Posterior cingulate gyrus (tissue), 11 donors: ENCODE data around the gene ALPG.
"Not testable (repeated sequence)": the region's sequence is repeated elsewhere in the genome, so short reads cannot be mapped to it uniquely, and the experiment has no call there.

ENCODE experiments used
- DNase-seq, 10 donors: peaks; one replicate each; pipeline versions ENCODE4 v3.0.0 to v3.0.0-alpha.2; 2020 to 2021; ENCODE audit warnings: mixed read lengths in 3 of 10
- intact Hi-C: fragments of 100-400 bp; cut with DNase I; formaldehyde crosslinking; loops from one replicate; pipeline ENCODE4 v1.15.1; 2023

Gene ALPG

GRCh38 chr2:232435805-232436204 is 29.2 kb downstream of the ALPG start:
- DNase-seq = peak in 2 of 10 donors; percentile 27 to 55
- intact Hi-C loops = loop anchor here (5.0 kb wide), 1 partner anchor 94 kb away; no protein-coding TSS in a partner anchor

- intact Hi-C loops = loop anchor here (5.0 kb wide), 1 partner anchor 94 kb away; no protein-coding TSS in a partner anchor
- DNase-seq = peak in 3 of 10 donors; percentile 50 to 59 (median 53)
These were observed 29.9 kb downstream of the ALPG start for GRCh38 chr2:232436381-232437194.

- peak in 3 of 10 donors; percentile 29 to 62 (median 51) for DNase-seq
- intact Hi-C loops = loop anchor here (5.0 kb wide), 1 partner anchor 95 kb away; no protein-coding TSS in a partner anchor
These were observed 30.5 kb downstream of the ALPG start for GRCh38 chr2:232437195-232437571.

GRCh38 chr2:232438091-232438490 is 31.4 kb downstream of the ALPG start:
- intact Hi-C loops = loop anchor here (5.0 kb wide), 1 partner anchor 96 kb away; no protein-coding TSS in a partner anchor
- DNase-seq = peak in 1 of 10 donors; percentile 65

- intact Hi-C loops = loop anchor here (5.0 kb wide), 1 partner anchor 97 kb away; no protein-coding TSS in a partner anchor
- peak in 5 of 10 donors; percentile 30 to 84 (median 77) for DNase-seq
These were observed 32.5 kb downstream of the ALPG start for GRCh38 chr2:232438951-232439757.

GRCh38 chr2:232439758-232440135 is 33.1 kb downstream of the ALPG start:
- peak in 3 of 10 donors; percentile 9 to 52 (median 41) for DNase-seq
- intact Hi-C loops = loop anchor here (1.0 to 5.0 kb wide), 3 partner anchors 97 to 533 kb away; partner anchors contain the start of gene NPPC

GRCh38 chr2:232440220-232441018 is 33.8 kb downstream of the ALPG start:
- peak; percentile 76 to 98 (median 89) for DNase-seq
- intact Hi-C loops = loop anchor here (1.0 to 5.0 kb wide), 2 partner anchors 513 to 534 kb away; partner anchors contain the start of gene NPPC

GRCh38 chr2:232441147-232441651 is 34.6 kb downstream of the ALPG start:
- peak in 3 of 10 donors; percentile 50 to 57 (median 51) for DNase-seq
- intact Hi-C loops = loop anchor here (5.0 kb wide), 1 partner anchor 514 kb away; the partner anchor contains the start of gene NPPC

GRCh38 chr2:232441922-232442321 is 35.3 kb downstream of the ALPG start:
- intact Hi-C loops = loop anchor here (5.0 kb wide), 1 partner anchor 515 kb away; the partner anchor contains the start of gene NPPC
- DNase-seq = peak in 1 of 10 donors; percentile 44

GRCh38 chr2:232442431-232442830 is 35.8 kb downstream of the ALPG start:
- peak in 1 of 10 donors; percentile 45 for DNase-seq
- intact Hi-C loops = loop anchor here (5.0 kb wide), 1 partner anchor 515 kb away; the partner anchor contains the start of gene NPPC

GRCh38 chr2:232443047-232443446 is 36.4 kb downstream of the ALPG start:
- peak in 1 of 10 donors; percentile 55 for DNase-seq
- intact Hi-C loops = loop anchor here (5.0 kb wide), 1 partner anchor 516 kb away; the partner anchor contains the start of gene NPPC

GRCh38 chr2:232443669-232444408 is 37.2 kb downstream of the ALPG start:
- peak in 1 of 10 donors; percentile 35 for DNase-seq
- intact Hi-C loops = loop anchor here (5.0 kb wide), 1 partner anchor 517 kb away; the partner anchor contains the start of gene NPPC

- peak in 4 of 10 donors; percentile 25 to 91 (median 44) for DNase-seq
- intact Hi-C loops = loop anchor here (5.0 kb wide), 1 partner anchor 517 kb away; the partner anchor contains the start of gene NPPC
These were observed 37.9 kb downstream of the ALPG start for GRCh38 chr2:232444409-232445148.

GRCh38 chr2:232445149-232445885 is 38.7 kb downstream of the ALPG start:
- DNase-seq = peak in 1 of 10 donors; percentile 64

GRCh38 chr2:232446266-232446777 is 39.7 kb downstream of the ALPG start:
- intact Hi-C loops = loop anchor here (1.0 kb wide), 1 partner anchor 76 kb away; no protein-coding TSS in a partner anchor
- DNase-seq = not testable (repeated sequence)

More at GRCh38 chr2:232445149-232445885, 38.7 kb downstream of the ALPG start:
- intact Hi-C loops = not testable (repeated sequence)

- no peak for DNase-seq
- intact Hi-C loops = no loop called here
These were observed 40.5 kb downstream of the ALPG start for GRCh38 chr2:232447091-232447620.
